Suppressor macrophage treated with lipopolysaccharide for 1 hour (primary cell): ENCODE measurements around the gene ZNF764.
"Not testable (repeated sequence)": the region's sequence is repeated elsewhere in the genome, so short reads cannot be mapped to it uniquely, and the experiment has no call there.

Experiments
- DNase-seq, 3 donors: peaks; one replicate each; pipeline ENCODE4 v3.0.0-alpha.2; 2020 to 2022

ZNF764 gene

GRCh38 chr16:30543067-30543466 is 15.1 kb downstream of the ZNF764 start:
- no peak for DNase-seq

- peak; percentile 40 to 51 (median 46) for DNase-seq
Measured at GRCh38 chr16:30541502-30542329, 16.5 kb downstream of the ZNF764 start.

DNA sequence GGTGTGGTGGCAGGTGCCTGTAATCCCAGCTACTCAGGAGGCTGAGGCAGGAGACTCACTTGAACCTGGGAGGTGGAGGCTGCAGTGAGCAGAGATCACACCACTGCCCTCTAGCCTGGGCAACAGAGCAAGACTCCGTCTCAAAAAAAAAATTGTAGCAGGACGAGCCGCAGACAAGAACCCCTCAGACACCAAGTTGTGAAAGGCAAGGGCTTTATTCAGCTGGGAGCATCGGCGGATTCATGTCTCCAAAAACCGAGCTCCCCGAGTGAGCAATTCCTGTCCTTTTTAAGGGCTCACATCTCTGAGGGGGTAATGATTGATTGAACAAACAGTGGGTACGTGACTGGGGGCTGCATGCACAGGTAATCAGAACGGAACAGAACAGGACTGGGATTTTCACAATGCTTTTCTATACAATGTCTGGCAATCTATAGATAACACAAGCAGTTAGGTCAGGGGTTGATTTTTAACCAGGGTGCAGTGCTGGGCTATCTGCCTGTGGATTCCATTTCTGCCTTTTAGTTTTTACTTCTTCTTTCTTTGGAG is 17.2 kb downstream of the ZNF764 start:
- not testable (repeated sequence) for DNase-seq

DNA sequence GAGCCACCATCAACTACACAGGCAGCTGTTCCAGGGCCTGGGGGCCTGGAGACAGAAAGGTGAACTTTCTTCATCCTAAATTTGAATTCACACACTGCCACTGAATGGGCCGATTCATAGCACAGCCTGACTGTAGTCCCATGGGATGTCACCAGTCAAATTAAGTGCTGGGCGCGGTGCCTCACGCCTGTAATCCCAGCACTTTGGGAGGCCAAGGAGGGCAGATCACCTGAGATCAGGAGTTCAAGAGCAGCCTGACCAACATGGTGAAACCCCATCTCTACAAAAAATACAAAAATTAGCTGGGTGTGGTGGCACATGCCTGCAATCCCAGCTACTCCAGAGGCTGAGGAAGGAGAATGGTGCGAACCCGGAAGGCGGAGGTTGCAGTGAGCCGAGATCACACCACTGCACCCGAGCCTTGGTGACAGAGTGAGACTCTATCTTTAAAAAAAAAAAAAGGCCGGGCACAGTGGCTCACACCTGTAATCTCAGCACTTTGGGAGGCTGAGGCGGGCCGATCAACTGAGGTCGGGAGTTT is 18.1 kb downstream of the ZNF764 start:
- DNase-seq = not testable (repeated sequence)

GRCh38 chr16:30539000-30539964 is 18.9 kb downstream of the ZNF764 start:
- no peak for DNase-seq

DNA sequence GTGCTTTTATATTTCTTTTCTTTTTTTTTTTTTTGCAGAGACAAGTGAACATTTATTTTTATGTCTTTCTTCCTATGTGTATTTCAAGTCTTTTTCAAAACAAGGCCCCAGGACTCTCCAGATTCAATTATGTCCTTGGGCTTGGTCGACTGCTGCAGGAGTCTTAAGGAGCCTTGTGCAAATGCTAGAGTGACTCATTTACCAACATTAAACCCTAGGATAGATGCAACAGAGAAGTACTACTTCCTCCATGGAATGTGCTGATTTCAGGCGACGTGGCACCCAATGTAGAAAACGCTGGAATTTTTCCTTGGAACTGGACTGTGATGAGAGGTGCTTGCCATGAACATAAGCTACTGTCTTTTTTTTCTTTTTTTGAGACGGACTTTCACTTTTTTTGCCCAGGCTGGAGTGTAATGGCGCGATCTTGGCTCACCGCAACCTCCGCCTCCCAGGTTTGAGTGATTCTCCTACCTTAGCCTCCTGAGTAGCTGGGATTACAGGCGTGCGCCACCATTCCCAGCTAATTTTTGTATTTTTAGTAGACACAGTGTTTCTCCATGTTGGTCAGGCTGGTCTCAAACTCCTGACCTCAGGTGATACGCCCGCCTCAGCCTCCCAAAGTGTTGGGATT is 21.7 kb downstream of the ZNF764 start:
- DNase-seq = peak; percentile 55 to 75 (median 70)

DNA sequence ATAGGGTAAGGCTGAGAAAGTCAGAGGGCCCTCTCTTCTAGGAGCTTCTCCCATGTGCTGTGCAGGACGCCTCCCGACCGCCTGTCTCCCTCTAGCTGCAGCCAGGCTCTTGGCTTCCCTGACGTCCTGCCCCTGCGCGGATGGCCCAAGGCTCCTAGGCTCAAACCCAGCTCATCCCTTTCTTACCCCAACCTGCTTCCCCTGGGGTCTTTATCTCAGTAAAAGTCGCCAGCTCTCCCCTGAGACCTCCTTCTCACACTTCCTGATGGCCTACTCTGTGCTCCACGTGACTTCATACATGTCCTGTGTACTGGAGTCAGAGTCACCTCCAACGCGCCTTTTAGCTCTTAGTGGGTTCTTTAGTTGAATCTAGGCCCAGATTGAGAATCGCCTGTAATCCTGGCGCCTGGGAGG is 22.4 kb downstream of the ZNF764 start:
- DNase-seq = peak; percentile 68 to 81 (median 71)

DNA sequence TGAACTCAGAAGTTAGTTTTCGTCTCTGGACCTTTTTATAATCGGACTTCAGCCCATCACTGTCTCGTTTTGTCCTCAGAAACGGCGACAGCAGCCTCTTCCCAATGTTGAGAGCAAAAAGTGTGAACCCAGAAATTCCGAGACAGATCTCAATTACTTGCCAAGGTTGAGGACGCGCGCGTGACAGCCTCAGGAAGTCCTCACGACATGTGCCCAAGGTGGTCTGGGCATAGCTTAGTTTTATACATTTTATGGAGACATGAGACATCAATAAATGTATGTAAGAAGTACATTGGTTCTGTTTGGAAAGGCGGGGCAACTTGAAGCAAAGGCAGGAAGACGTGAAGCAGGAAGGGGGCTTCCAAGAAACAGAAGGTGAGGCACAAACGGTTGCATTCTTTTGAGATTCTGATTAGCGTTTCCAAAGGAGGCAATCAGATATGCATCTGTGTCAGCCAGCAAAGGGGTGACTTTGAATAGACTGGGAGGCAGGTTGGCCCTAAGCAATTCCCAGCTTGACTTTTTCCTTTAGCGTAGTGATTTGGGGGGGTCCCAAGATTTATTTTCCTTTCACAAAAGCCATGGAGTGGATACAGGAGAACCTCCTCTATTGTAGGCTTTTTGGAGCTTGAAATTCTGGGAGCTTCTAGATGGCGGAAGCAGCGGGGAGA is 22.9 kb downstream of the ZNF764 start:
- peak in 2 of 3 donors; percentile 24 to 31 for DNase-seq

DNA sequence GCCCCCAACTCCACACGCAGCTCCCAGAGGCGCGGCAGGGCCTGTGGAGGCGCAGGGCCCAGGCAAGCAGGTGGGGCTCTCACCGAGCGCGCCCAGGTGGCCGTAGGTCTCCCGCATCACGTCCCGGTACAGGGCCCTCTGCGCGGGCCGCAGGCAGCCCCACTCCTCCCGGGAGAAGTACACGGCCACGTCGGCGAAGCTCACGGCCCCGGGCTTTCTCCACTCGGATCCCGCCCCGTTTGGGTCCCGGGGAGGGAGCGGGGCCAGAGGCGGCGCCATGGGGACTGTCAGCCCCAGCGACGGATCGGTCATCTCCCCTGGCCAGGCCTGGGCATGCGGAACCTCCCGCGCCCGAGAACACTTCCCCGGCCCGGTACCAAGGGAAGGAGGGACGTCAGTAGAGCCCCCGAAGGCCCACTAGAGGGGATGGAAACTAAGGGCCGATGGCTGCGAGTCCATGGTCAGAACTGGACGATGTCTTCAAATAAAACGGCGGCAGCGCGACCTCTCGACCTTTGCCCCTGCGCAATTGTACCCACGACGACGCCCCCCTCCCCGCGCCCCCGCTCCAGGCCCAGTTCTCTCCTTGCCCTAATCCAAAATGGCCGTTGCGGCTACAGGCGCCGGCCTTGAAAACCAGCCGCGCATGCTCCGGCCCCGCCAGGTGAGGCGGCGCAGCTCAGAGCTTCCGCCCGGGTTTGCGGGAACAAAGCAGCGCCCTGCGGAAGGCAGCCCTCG is 23.6 kb downstream of the ZNF764 start, which contains the start of gene ZNF747:
Gene ZNF747 (minus strand): TSS at position 491 of the 738 bp plus-strand sequence. CDS start 179 bp downstream, at position 312.
- DNase-seq = peak; percentile 80 to 90 (median 84)

DNA sequence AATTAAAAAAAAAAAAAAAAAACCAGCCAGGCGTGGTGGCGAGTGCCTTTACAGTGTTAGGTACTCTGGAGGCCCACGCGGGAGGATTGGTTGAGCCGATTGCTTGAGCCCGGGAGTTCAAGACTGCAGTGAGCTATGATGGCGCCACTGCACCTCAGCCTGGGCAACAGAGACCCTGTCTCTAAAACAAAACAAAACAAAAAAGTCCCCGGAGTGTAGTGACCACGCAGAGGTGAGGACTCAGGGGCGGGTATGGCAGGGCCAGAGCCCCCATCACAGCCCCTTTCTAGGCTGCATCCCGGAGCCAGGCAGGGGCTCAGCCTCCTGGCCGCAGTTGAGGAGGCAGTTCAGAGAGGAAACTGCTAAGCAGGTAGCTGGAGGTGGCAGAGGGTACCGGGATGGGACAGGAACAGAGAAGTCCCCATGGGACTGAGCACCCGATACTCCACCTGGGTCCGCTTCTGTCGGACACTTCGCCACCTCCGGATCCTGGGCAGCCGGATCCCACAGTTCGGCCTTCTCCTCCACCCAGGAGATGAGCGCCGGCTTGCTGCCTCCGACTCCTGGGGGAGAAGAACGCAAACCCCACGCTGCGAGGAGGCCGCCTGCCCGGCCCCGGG is 24.3 kb downstream of the ZNF764 start:
- DNase-seq = no peak

DNA sequence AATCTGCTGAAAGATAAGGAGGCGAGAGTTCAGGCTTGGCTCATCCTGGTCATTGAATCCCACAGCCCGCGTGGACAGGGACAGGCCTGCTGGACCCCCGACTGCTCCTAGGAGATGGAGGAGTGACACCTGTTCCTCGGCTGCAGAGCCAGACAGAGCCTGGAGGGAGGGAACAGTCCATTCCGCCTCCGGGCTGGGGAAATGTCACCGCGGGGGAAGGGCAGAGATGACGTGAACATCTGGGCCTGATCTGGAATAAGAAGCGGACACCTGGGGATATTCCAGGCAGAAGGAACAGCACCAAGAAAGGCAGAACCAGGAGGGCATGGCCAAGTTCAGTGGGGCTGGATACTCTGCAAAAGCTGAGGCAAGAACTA is 25.0 kb downstream of the ZNF764 start:
- no peak for DNase-seq

- DNase-seq = no peak
Measured at GRCh38 chr16:30532285-30533145, 25.7 kb downstream of the ZNF764 start.

DNA sequence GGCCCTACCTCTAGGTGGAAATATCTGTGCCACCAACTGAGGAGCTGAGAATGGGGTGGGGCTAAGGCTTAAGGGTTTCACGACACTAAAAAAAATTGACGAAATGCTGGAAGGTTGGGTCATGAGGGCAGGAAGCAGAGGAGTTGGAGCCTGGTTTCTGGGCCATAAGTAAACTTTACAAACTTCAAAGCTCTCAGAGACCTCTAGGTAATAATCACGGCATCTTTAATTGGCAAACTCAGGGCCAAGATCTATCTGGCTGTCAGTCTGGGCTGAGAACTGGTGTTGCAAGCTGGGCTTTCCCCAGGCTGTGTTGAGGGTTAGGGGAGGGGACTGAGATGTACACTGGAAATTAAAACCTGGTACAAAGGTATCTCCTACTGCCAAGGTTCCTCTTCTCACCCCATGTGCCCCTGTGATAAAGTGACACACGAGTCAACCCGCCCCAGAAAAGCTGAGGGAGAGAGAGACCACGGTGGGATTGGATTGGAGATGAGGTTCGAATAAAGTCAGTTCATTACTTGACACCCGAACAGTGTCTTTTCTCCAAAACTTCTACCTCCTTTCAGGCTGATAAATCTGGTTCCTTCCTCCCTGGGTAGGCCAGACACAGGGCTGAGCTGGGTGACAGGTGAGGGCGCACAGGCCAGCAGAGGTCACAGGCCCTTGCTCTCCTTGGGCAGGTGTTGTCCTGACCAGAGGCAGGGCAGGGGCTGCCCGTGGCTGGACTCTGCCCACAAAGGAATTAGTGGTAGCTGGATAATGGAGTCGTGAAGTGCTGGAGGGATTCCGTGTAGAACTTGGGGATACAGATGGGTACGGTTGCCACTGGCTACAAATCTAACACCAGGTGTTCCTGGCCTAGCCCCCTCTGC is 27.8 kb downstream of the ZNF764 start:
- DNase-seq = peak in 1 of 3 donors; percentile 14

DNA sequence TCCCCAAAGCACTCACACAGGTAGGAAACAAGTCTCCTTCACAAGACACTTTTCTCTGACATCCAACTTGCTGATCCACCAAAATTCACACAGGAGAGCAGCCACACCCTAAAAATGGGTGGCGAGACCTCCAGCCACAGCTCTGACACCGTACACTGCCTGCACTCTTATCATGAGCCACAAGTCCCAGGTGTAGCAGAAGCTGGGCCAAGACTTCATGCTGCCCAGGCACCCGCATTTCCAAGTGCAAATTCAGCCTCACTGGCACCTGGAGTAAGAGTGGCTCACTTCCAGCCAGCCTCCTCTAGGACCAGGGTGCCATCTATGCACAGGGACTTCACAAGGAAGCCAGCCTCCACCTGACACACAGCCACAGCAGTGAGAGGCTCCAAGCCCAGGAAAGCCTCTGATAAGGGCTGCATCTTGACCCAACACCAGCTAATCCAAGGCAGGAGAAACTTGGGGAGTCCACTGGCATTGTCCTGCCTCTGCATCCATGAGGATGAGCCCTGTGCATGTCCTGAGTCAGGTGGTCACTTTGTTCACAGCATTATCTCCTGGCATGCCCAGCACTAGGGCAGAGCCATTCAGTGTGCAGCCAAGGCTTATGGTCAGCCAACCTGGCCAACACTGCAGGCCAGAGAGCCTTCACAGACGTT is 29.2 kb downstream of the ZNF764 start:
- DNase-seq = no peak

DNA sequence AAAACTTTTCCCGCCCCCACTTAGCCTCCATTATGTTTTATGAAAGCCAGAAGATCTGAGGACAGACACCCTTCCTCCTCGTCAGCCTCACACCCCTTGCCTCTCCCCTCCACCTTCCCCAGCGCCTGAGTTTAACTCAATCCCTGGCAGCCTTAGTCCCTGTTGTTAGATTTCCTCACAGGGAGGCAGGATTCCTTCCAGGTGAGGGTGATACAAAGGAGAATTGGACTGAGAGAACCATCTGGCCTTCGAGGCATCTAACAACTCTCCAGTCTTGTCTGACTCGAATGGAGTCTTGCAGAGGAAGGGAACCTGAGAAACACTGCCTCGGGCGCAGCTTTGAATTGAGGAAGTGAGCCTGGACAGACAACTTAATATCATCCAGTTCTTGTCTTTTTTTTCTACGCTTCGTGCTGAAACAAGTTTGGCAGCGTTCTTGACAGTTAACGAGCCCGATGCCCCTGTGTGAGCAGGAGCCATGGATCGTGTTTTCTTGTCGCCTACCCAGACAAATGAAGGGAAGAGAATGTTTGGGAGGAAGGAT is 30.5 kb downstream of the ZNF764 start:
- DNase-seq = peak; percentile 67 to 70 (median 68)

DNA sequence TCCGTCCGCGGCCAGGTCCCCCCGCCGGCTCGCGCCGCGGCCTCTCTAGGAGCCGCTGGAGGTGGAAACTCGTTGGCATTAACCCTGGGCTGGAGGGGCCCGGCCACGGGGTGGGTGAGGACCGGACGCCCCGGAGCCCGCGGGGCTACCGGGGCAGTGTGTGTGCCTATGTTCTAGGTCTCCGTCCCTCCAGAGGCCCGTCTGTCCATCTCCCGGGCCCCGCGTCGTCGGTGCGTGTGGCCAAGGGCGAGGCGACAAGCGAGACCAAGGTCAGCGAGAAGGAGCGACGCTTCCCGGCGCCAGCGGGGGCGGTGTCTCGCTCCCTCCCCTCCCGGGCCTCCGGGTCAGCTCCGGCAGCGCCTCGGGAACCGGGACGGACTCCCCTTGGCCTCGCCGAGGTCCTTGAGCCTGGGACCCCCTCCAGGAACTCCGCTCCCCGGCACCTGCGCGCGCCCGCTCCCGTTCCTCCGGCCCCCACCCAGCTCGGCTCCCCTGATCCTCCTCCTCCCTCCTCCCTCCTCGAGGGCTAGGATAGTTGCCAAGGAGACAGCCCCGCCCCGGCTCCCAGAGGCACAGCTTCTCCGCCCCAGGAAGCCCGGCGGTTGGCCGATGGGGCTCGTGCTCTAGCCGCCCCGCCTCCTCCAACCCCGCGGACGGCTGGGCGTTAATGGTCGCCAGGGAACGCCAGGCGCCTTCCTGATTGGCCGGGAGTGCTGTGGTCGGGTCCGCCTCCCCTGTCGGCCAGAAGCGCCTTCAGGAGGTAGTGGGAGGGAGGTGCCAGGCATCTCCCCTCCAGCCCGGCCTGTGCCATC is 31.1 kb downstream of the ZNF764 start:
- peak; percentile 98 to 100 (median 99) for DNase-seq
